Fibroblast of lung (primary cell): ENCODE results near the gene RMRP. TPM values are rescaled to one million over a fixed set of nuclear protein-coding genes. Genes with fewer than 3 reads are reported as not detected.
A peak's percentile ranks its signal among the peaks of the same experiment; 100 is the strongest.

Source experiments
- DNase-seq, 2 donors: peaks; one replicate each; pipeline versions ENCODE4 v3.0.0 to v3.0.0-alpha.2; 2010; ENCODE audit warnings: low read depth in 2 of 2
- H2AFZ ChIP-seq: 2 replicates; pipeline ENCODE4 v1.5.1; 2012; ENCODE audit warnings: low read length, control low read depth, inconsistent platforms
- H3K27ac ChIP-seq: 2 replicates; pipeline ENCODE4 v1.5.1; 2011; ENCODE audit warnings: low read length, control low read depth; ENCODE audit not compliant: insufficient read depth
- H3K27me3 ChIP-seq: 2 replicates; pipeline ENCODE4 v1.5.1; 2011; ENCODE audit warnings: mild to moderate bottlenecking, low read length; ENCODE audit not compliant: control insufficient read depth, insufficient read depth
- H3K36me3 ChIP-seq: 2 replicates; pipeline ENCODE4 v1.5.1; 2011; ENCODE audit warnings: low read length; ENCODE audit not compliant: control insufficient read depth, insufficient read depth
- H3K4me1 ChIP-seq: 2 replicates; pipeline ENCODE4 v1.5.1; 2011; ENCODE audit warnings: low read length; ENCODE audit not compliant: control insufficient read depth, insufficient read depth; ENCODE audit errors: extremely low read depth
- H3K4me2 ChIP-seq: 2 replicates; pipeline ENCODE4 v1.5.1; 2011; ENCODE audit warnings: low read length, control low read depth; ENCODE audit not compliant: insufficient read depth; ENCODE audit errors: extremely low read depth
- H3K4me3 ChIP-seq, 4 experiments: fragments of 200-600 bp in 1 of 4; sonication (generic) in 1 of 4; replicated peaks in 1 of 4; 2 replicates each; pipeline ENCODE4 v1.5.1; 2011 to 2016; ENCODE audit warnings: low read length in 4 of 4, low read depth in 3 of 4, mild to moderate bottlenecking in 3 of 4, control low read depth in 2 of 4, inconsistent platforms in 1 of 4, mixed read lengths in 1 of 4; ENCODE audit not compliant: insufficient read depth in 1 of 4; ENCODE audit errors: control extremely low read depth in 1 of 4
- H3K79me2 ChIP-seq: 2 replicates; pipeline ENCODE4 v1.5.1; 2012; ENCODE audit warnings: mild to moderate bottlenecking, low read length, inconsistent platforms; ENCODE audit not compliant: control insufficient read depth, insufficient read depth
- H3K9ac ChIP-seq: 2 replicates; pipeline ENCODE4 v1.5.1; 2011; ENCODE audit warnings: mild to moderate bottlenecking, low read length, control low read depth; ENCODE audit not compliant: insufficient read depth
- H3K9me3 ChIP-seq: 2 replicates; pipeline ENCODE4 v1.5.1; 2012; ENCODE audit warnings: low read depth, low read length; ENCODE audit not compliant: control insufficient read depth, insufficient read depth
- H4K20me1 ChIP-seq: 2 replicates; pipeline ENCODE4 v1.5.1; 2011; ENCODE audit warnings: low read length; ENCODE audit not compliant: control insufficient read depth, insufficient read depth; ENCODE audit errors: extremely low read depth
- EZH2 ChIP-seq: IDR thresholded peaks from 2 replicates; pipeline ENCODE4 v1.5.1; 2012; ENCODE audit warnings: low read length, control low read depth, mild to moderate bottlenecking; ENCODE audit errors: missing control alignments
- polyA plus RNA-seq, 2 donors: library from polyadenylated mRNA; depleted of rRNA in 1 of 2; stranded (reverse) in 1 of 2; unstranded in 1 of 2; fragments of >200 nt; gene quantifications; 2 replicates each; pipeline ENCODE4 v1.2.1, GENCODE V29; 2011 to 2012; ENCODE audit warnings: missing spikeins in 1 of 2
- total RNA-seq: library from RNA; depleted of rRNA; stranded (reverse); fragments of >200 nt; gene quantifications from 2 replicates; pipeline ENCODE4 v1.2.1, GENCODE V29; 2014
- TF ChIP-seq, protein P1 (sequence below), 2 donors: IDR thresholded peaks in 1 of 2; conservative IDR thresholded peaks in 1 of 2; 1 replicate in 1 of 2; 2 replicates in 1 of 2; pipeline ENCODE4 v1.5.1; 2011 to 2012; ENCODE audit warnings: low read length in 2 of 2, control low read depth in 1 of 2, inconsistent platforms in 1 of 2, low read depth in 1 of 2, mild to moderate bottlenecking in 1 of 2

Gene RMRP
- total and polyA plus RNA-seq, 2 donors (not counting 1 experiment from before 2014, with no cell fraction given), result 110 to 67,954 TPM

DNA sequence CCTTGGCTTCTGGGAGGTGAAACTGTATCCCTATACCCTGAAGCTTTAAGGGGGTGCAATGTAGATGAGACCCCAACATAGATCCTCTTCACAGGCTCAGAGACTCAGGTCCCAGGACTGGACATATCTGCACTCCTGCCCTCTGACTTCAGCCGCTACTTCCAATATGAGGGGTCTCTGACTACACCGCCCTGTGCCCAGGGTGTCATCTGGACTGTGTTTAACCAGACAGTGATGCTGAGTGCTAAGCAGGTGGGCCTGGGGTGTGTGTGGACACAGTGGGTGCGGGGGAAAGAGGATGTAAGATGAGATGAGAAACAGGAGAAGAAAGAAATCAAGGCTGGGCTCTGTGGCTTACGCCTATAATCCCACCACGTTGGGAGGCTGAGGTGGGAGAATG is 21.3 kb upstream of the RMRP start:
- H4K20me1 ChIP-seq, result no peaks in the 10 kb centered on the region
- TF ChIP-seq EZH2, result no peak
- TF ChIP-seq, protein P1, sequence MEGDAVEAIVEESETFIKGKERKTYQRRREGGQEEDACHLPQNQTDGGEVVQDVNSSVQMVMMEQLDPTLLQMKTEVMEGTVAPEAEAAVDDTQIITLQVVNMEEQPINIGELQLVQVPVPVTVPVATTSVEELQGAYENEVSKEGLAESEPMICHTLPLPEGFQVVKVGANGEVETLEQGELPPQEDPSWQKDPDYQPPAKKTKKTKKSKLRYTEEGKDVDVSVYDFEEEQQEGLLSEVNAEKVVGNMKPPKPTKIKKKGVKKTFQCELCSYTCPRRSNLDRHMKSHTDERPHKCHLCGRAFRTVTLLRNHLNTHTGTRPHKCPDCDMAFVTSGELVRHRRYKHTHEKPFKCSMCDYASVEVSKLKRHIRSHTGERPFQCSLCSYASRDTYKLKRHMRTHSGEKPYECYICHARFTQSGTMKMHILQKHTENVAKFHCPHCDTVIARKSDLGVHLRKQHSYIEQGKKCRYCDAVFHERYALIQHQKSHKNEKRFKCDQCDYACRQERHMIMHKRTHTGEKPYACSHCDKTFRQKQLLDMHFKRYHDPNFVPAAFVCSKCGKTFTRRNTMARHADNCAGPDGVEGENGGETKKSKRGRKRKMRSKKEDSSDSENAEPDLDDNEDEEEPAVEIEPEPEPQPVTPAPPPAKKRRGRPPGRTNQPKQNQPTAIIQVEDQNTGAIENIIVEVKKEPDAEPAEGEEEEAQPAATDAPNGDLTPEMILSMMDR (conservative IDR thresholded peaks at IDR 0.05 in 1 of 2, IDR thresholded peaks at IDR 0.05 in 1 of 2; ENCODE audit: low read depth in 1 of 2, low read length in 2 of 2), result no peak
- H3K4me1 ChIP-seq, result peaks cover 27% of the 10 kb centered on the region
- H3K36me3 ChIP-seq, result peaks cover 12% of the 10 kb centered on the region
- H3K27ac ChIP-seq, result no peak overlapping the region
- H3K4me2 ChIP-seq, result no peak overlapping the region
- H3K9me3 ChIP-seq, result no peaks in the 10 kb centered on the region
- H2AFZ ChIP-seq, result no peak overlapping the region
- H3K4me3 ChIP-seq, result no peak overlapping the region
- H3K79me2 ChIP-seq, result no peaks in the 10 kb centered on the region
- no peak for DNase-seq
- H3K27me3 ChIP-seq, result no peaks in the 10 kb centered on the region
- H3K9ac ChIP-seq, result no peak overlapping the region

DNA sequence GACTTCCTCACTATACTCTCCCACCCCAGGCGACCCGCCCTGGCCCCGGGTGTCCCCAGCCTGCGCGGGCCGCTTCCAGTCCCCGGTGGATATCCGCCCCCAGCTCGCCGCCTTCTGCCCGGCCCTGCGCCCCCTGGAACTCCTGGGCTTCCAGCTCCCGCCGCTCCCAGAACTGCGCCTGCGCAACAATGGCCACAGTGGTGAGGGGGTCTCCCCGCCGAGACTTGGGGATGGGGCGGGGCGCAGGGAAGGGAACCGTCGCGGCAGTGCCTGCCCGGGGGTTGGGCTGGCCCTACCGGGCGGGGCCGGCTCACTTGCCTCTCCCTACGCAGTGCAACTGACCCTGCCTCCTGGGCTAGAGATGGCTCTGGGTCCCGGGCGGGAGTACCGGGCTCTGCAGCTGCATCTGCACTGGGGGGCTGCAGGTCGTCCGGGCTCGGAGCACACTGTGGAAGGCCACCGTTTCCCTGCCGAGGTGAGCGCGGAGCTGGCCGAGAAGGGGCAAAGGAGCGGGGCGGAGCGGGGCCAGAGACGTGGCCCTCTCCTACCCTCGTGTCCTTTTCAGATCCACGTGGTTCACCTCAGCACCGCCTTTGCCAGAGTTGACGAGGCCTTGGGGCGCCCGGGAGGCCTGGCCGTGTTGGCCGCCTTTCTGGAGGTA is 18.0 kb upstream of the RMRP start:
- H2AFZ ChIP-seq, result peak overlapping the region; percentile 71
- peaks cover 11% of the 10 kb centered on the region for H3K4me1 ChIP-seq
- no peak for DNase-seq
- TF ChIP-seq, protein P1 (conservative IDR thresholded peaks at IDR 0.05 in 1 of 2, IDR thresholded peaks at IDR 0.05 in 1 of 2; ENCODE audit: low read depth in 1 of 2, low read length in 2 of 2), result no peak
- TF ChIP-seq EZH2, result no peak
- H3K27ac ChIP-seq, result no peak overlapping the region
- peak overlapping the region; percentile 18 to 48 (median 26) for H3K4me3 ChIP-seq
- H3K9me3 ChIP-seq, result no peaks in the 10 kb centered on the region
- H3K4me2 ChIP-seq, result peak overlapping the region; percentile 70
- H3K9ac ChIP-seq, result no peak overlapping the region
- H3K27me3 ChIP-seq, result no peaks in the 10 kb centered on the region
- no peaks in the 10 kb centered on the region for H3K36me3 ChIP-seq
- H3K79me2 ChIP-seq, result no peaks in the 10 kb centered on the region
- H4K20me1 ChIP-seq, result no peaks in the 10 kb centered on the region

DNA sequence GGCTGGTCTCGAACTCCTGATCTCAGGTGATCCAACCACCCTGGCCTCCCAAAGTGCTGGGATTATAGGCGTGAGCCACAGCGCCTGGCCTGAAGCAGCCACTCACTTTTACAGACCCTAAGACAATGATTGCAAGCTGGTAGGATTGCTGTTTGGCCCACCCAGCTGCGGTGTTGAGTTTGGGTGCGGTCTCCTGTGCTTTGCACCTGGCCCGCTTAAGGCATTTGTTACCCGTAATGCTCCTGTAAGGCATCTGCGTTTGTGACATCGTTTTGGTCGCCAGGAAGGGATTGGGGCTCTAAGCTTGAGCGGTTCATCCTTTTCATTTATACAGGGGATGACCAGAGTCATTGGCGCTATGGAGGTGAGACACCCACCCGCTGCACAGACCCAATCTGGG is 17.4 kb upstream of the RMRP start:
- Histone ChIP-seq H3K4me2 (no peak overlapping the region), H3K9me3 (no peaks in the 10 kb centered on the region), H4K20me1 (no peaks in the 10 kb centered on the region), H3K27ac (no peak overlapping the region), H3K79me2 (no peaks in the 10 kb centered on the region), H3K9ac (no peak overlapping the region), H3K36me3 (no peaks in the 10 kb centered on the region), H3K4me3 (no peak overlapping the region), H2AFZ (no peak overlapping the region), H3K27me3 (no peaks in the 10 kb centered on the region), H3K4me1 (peaks cover 8% of the 10 kb centered on the region)
- TF ChIP-seq EZH2, result no peak
- TF ChIP-seq, protein P1 (conservative IDR thresholded peaks at IDR 0.05 in 1 of 2, IDR thresholded peaks at IDR 0.05 in 1 of 2; ENCODE audit: low read depth in 1 of 2, low read length in 2 of 2), result no peak
- no peak for DNase-seq
